Retinal pigment epithelial cell (primary cell): ENCODE measurements around the gene OR51S1.

Source experiments
- DNase-seq: peaks from one replicate; pipeline ENCODE4 v3.0.0-alpha.2; 2010; ENCODE audit warnings: low read depth
- H3K4me3 ChIP-seq: 2 replicates; pipeline ENCODE4 v1.5.1; 2011; ENCODE audit warnings: mild to moderate bottlenecking, low read length, control low read depth, moderate library complexity
- CTCF ChIP-seq: conservative IDR thresholded peaks from 2 replicates; pipeline ENCODE4 v1.5.1; 2011; ENCODE audit warnings: low read depth, low read length, control low read depth, inconsistent platforms

The OR51S1 gene

DNA sequence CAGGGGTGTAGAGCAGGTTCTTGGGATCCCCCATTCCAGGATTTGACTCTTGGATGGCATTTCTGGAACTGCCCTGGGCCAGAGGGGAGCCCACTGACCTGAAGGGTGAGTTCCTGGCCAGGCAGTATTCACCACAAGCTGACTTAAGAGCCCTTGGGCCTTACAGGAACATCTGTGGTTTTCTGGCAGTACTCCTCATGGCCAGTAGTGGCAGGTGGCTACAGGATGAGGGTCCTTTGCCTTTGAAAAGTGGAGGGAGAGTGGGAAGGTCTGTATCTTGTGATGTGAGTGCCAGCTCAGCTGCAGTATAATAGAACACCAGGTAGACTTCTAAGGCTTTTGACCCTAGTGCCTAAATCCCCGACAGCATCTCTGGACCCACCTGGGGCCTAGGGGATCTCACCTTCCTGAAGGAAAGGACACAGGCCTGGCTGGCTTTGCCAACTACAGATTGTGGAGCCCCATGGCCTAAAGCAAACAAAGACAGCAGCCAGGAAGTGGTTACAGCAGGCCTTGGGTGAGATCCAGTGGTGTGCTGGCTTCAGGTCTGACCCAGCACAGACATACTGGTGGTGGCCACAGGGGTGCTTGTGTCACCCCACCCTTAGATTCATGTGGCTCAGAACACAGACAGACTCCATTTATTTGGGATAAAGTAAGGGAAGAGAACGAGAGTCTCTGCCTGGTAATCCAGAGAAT, 9.0 kb downstream of the OR51S1 start:
- no peak for DNase-seq
- TF ChIP-seq CTCF, result no peak
- H3K4me3 ChIP-seq, result no peak overlapping the region

- no peak for DNase-seq
- TF ChIP-seq CTCF, result no peak
- no peak overlapping the region for H3K4me3 ChIP-seq
Measured at GRCh38 chr11:4830909-4831308, 18.1 kb downstream of the OR51S1 start.

GRCh38 chr11:4830346-4830745, 18.7 kb downstream of the OR51S1 start:
- H3K4me3 ChIP-seq, result no peak overlapping the region
- no peak for TF ChIP-seq CTCF
- no peak for DNase-seq

DNA sequence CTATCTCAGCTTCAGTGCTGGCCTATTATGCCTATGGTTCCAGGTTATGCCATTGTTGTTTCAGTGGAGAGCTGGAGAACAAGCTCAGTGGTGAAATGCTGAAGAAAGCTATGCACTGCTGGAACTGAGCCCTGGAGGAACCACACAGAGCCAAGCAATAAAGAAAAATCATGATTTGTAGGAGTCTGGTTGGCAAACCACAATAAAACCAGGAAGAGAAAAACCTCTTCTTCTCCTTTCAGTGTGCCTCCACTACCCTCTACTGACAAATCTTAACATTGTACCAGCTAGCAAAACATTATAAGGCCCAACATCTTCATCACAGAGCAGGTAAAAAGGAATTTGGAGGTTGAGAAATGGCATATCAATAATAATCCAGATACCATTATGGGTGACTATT, 22.6 kb downstream of the OR51S1 start:
- no peak for DNase-seq
- H3K4me3 ChIP-seq, result no peak overlapping the region
- peak; percentile 53 for TF ChIP-seq CTCF

DNA sequence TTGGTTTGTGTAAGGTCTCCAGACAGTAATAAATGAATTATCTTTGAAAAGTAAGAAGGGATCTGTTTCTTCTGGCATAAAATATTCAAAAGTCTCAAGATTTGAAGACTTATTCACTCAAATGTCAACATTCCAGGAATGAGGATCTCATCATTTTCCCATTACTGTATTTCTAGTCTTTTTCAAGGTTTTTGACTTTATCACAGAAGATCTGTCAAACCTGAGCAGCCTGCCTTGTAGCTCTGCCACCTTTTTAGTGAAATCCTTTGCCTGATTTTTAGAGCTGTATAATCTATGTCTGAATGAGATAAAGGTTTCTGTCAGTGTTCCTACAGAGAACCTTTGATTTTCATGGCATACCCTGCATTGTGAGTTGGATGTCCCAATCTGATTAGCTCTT, 23.9 kb downstream of the OR51S1 start:
- TF ChIP-seq CTCF, result no peak
- DNase-seq, result no peak
- H3K4me3 ChIP-seq, result no peak overlapping the region

- no peak for TF ChIP-seq CTCF
- no peak for DNase-seq
- H3K4me3 ChIP-seq, result no peak within 1 kb of the TSS
Measured at GRCh38 chr11:4821021-4821420, 28.0 kb downstream of the OR51S1 start, which contains the start of gene OR51F2. OR51F2 (plus strand) TSS chr11:4821321; CDS start chr11:4821422, 101 bp downstream.

DNA sequence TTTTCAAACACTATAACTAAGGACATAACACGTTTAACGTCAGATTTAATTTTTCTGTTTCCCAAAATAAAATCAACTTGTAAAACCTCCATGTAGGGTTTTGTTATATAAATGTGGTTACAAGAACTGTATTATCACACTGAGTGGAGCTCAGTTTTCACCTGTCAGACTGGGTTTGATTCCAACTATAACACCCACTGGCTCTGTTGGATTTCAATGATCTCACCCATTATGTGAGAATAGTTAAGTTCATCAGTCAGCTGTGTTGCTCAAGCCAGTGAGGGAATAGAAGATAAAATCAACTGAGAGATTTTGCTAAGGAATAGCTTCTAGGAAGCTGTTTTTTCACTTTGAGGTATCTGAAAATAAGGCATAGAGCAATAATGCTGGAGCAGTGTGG, 39.8 kb downstream of the OR51S1 start:
- H3K4me3 ChIP-seq, result no peak overlapping the region
- no peak for DNase-seq
- no peak for TF ChIP-seq CTCF
